HG03103 (cell line): Measurements from ENCODE around the gene MBD3L1.

Source experiments
- ATAC-seq: cut with Tn5 transposase; IDR thresholded peaks from one replicate; pipeline ENCODE4 v1.9.1; 2021; ENCODE audit warnings: low read depth; ENCODE audit not compliant: unreplicated experiment

The MBD3L1 gene

GRCh38 chr19:8832132-8833021, at the start of gene MBD3L1, which contains the start of gene ZNF558:
TSS of gene MBD3L1 (plus strand) at chr19:8832377. CDS start at chr19:8842679, 10,302 bp downstream.
TSS of gene ZNF558 (minus strand) at chr19:8832304. CDS start at chr19:8822659, 9,645 bp downstream.
- peak; percentile 82 for ATAC-seq

- ATAC-seq, result no peak
Measured at GRCh38 chr19:8794823-8795222, 37.4 kb upstream of the MBD3L1 start.

- ATAC-seq, result no peak
Measured at GRCh38 chr19:8806661-8807060, 25.5 kb upstream of the MBD3L1 start.

GRCh38 chr19:8811315-8812172, 20.6 kb upstream of the MBD3L1 start:
- no peak for ATAC-seq

- ATAC-seq, result no peak
Measured at GRCh38 chr19:8814176-8814575, 18.0 kb upstream of the MBD3L1 start.

GRCh38 chr19:8815780-8816179, 16.4 kb upstream of the MBD3L1 start:
- no peak for ATAC-seq

- ATAC-seq, result no peak
Measured at GRCh38 chr19:8820234-8820633, 11.9 kb upstream of the MBD3L1 start.

GRCh38 chr19:8821748-8822241, 10.4 kb upstream of the MBD3L1 start:
- no peak for ATAC-seq

GRCh38 chr19:8826371-8826770, 5.8 kb upstream of the MBD3L1 start:
- no peak for ATAC-seq

GRCh38 chr19:8827277-8827676, 4.9 kb upstream of the MBD3L1 start:
- ATAC-seq, result no peak

GRCh38 chr19:8831373-8831772, 804 bp upstream of the MBD3L1 start:
- no peak for ATAC-seq

- peak; percentile 23 for ATAC-seq
Measured at GRCh38 chr19:8831832-8832131, 395 bp upstream of the MBD3L1 start.

GRCh38 chr19:8835446-8835845, 3.3 kb downstream of the MBD3L1 start:
- no peak for ATAC-seq

- no peak for ATAC-seq
Measured at GRCh38 chr19:8835877-8836276, 3.7 kb downstream of the MBD3L1 start.

- ATAC-seq, result no peak
Measured at GRCh38 chr19:8840708-8841107, 8.5 kb downstream of the MBD3L1 start.

GRCh38 chr19:8846819-8847218, 14.6 kb downstream of the MBD3L1 start:
- ATAC-seq, result no peak

GRCh38 chr19:8849232-8849631, 17.1 kb downstream of the MBD3L1 start:
- ATAC-seq, result no peak

GRCh38 chr19:8850488-8850887, 18.3 kb downstream of the MBD3L1 start:
- no peak for ATAC-seq

GRCh38 chr19:8858260-8858659, 26.1 kb downstream of the MBD3L1 start:
- ATAC-seq, result no peak

- ATAC-seq, result no peak
Measured at GRCh38 chr19:8866344-8866743, 34.2 kb downstream of the MBD3L1 start.
